Vagina (tissue), 2 donors: ENCODE results near the gene LRTM1. TPM values are rescaled to one million over a fixed set of nuclear protein-coding genes. Genes with fewer than 3 reads are reported as not detected.

Experiments used
- DNase-seq, 2 donors: peaks; one replicate each; pipeline ENCODE4 v3.0.0-alpha.2; 2017; ENCODE audit errors: extremely low spot score in 2 of 2
- H3K27ac ChIP-seq: fragments of 200-600 bp; sonication (generic); one replicate; pipeline ENCODE4 v1.5.1; 2019
- H3K27me3 ChIP-seq: fragments of 200-600 bp; sonication (generic); one replicate; pipeline ENCODE4 v1.5.1; 2019
- H3K36me3 ChIP-seq, 2 donors: fragments of 200-600 bp; sonication (generic); one replicate each; pipeline ENCODE4 v1.5.1; 2017 to 2019
- H3K4me1 ChIP-seq: fragments of 200-600 bp; sonication (generic); one replicate; pipeline ENCODE4 v1.5.1; 2019
- H3K4me3 ChIP-seq, 2 donors: fragments of 200-600 bp; sonication (generic); 1 replicate in 1 of 2; 2 replicates in 1 of 2; pipeline ENCODE4 v1.5.1; 2016 to 2019
- H3K9me3 ChIP-seq: fragments of 200-600 bp; sonication (generic); one replicate; pipeline ENCODE4 v1.5.1; 2019
- CTCF ChIP-seq, 3 experiments: fragments of 450-650 bp in 2 of 3; fragments of 200-600 bp in 1 of 3; sonication (generic) in 1 of 3; IDR thresholded peaks; one replicate each; pipeline ENCODE4 v1.5.1; 2017 to 2019; ENCODE audit warnings: antibody characterized with exemption in 3 of 3, mild to moderate bottlenecking in 2 of 3, moderate library complexity in 2 of 3
- POLR2A ChIP-seq, 2 donors: fragments of 450-650 bp; IDR thresholded peaks; one replicate each; pipeline ENCODE4 v1.6.1; 2017; ENCODE audit warnings: antibody characterized with exemption in 2 of 2, mild to moderate bottlenecking in 2 of 2, moderate library complexity in 2 of 2
- POLR2AphosphoS5 ChIP-seq, 2 donors: sonication (generic); formaldehyde crosslinking; IDR thresholded peaks; one replicate each; pipeline ENCODE4 v1.9.0; 2017; ENCODE audit warnings: antibody characterized with exemption in 2 of 2, mild to moderate bottlenecking in 2 of 2, low read depth in 1 of 2; ENCODE audit not compliant: insufficient read depth in 1 of 2
- intact Hi-C: fragments of 100-400 bp; cut with DNase I; formaldehyde crosslinking; loops from one replicate; pipeline ENCODE4 v1.15.1; 2023
- total RNA-seq: library from RNA; depleted of rRNA; stranded (reverse); fragments of >200 nt; gene quantifications from one replicate; pipeline ENCODE4 v1.2.3, GENCODE V29; 2016

The LRTM1 gene
- total RNA-seq, 1 donor from 2014 or later, result not detected

DNA sequence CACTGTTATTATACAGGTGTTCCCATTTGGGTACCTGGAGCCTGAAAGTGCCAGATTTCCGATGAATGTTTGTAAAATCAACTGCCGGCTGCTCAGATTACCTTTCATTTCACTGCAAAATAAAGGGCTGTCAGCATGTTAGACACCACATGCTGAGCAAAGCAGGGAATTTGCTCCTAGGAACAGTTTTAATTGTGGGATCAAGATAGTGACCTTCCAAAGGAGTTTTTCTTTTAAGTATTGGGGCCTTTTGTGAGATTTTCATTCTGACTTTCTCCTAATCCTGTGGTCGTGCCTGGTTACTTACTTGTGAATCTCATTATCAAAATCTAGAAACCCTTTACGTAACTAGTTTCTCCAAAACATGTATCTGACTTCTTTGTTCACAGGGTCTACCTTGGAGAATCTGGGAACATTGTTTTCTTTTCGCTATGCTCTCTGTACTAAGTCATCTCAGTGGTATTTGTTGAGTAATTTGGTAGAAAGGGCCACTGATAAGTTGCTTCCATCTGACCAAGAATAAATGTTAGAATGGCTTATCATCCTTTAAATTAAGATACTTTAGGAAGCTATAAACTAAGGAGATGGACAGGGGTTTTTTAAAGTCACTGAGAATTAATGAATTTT lies 40.8 kb upstream of the LRTM1 start:
- intact Hi-C loops, result no loop called here
- H3K27ac ChIP-seq, result no peak overlapping the region
- no peak for DNase-seq

DNA sequence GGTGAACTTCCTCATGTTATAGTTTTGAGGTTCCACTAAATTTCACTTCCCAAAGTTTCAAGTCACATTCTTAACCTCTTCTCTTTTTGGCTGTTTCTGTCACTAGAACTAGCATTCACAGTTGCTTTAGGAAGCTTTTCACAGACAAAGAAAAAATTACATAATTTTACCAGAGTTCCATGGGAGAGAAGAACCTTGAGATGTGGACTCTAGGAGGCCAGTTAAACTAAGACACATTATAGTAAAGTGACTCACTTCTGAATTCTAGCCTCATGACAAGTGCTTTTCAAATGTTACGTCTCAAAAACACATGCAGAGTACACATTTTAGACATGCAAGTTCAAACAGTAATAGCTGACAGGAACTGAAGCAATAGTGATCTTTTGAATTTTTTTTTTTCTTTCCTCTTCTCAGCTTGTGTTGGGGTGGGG lies 39.9 kb upstream of the LRTM1 start:
- Histone ChIP-seq H3K27ac (no peak overlapping the region), H3K36me3 (no peaks in the 10 kb centered on the region), H3K4me1 (no peaks in the 10 kb centered on the region), H3K9me3 (no peaks in the 10 kb centered on the region), H3K27me3 (no peaks in the 10 kb centered on the region), H3K4me3 (no peak overlapping the region)
- TF ChIP-seq POLR2A (IDR thresholded peaks at IDR 0.05), result no peak
- TF ChIP-seq POLR2AphosphoS5 (IDR thresholded peaks at IDR 0.05; ENCODE audit: insufficient read depth in 1 of 2, low read depth in 1 of 2), result no peak
- no peak for TF ChIP-seq CTCF (IDR thresholded peaks at IDR 0.05)
- DNase-seq, result no peak
- intact Hi-C loops, result no loop called here

More for the DNA sequence above, 40.8 kb upstream of the LRTM1 start:
- no peaks in the 10 kb centered on the region for H3K27me3 ChIP-seq
- H3K36me3 ChIP-seq, result no peaks in the 10 kb centered on the region
- H3K4me1 ChIP-seq, result no peaks in the 10 kb centered on the region
- H3K4me3 ChIP-seq, result no peak overlapping the region
- no peak for TF ChIP-seq POLR2A (IDR thresholded peaks at IDR 0.05)
- TF ChIP-seq CTCF (IDR thresholded peaks at IDR 0.05), result no peak
- no peak for TF ChIP-seq POLR2AphosphoS5 (IDR thresholded peaks at IDR 0.05; ENCODE audit: insufficient read depth in 1 of 2, low read depth in 1 of 2)
- no peaks in the 10 kb centered on the region for H3K9me3 ChIP-seq

DNA sequence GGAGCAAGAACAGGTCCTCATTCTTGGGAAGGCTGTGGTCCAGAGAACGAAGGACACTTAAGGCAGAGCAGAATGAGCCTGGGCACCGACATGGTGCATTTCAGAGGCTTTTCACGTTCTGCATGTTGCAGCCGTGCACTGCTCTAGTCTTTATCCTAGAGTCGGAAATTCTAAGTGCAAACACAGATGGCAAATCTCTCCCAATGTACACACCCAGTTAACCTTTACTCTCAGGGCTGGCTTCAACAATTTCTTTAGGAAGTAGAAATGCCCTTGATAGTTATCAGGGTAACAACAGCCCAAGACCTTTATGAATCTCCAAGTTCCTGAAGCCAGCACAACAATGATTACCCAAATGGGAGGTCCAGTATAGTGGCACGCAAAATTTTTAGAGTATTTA lies 39.1 kb upstream of the LRTM1 start:
- TF ChIP-seq POLR2AphosphoS5 (IDR thresholded peaks at IDR 0.05; ENCODE audit: insufficient read depth in 1 of 2, low read depth in 1 of 2) (no peak), CTCF (IDR thresholded peaks at IDR 0.05) (no peak), POLR2A (IDR thresholded peaks at IDR 0.05) (no peak)
- Histone ChIP-seq H3K9me3 (no peaks in the 10 kb centered on the region), H3K27me3 (no peaks in the 10 kb centered on the region), H3K27ac (no peak overlapping the region), H3K4me3 (no peak overlapping the region), H3K36me3 (no peaks in the 10 kb centered on the region), H3K4me1 (no peaks in the 10 kb centered on the region)
- DNase-seq, result no peak
- intact Hi-C loops, result no loop called here

DNA sequence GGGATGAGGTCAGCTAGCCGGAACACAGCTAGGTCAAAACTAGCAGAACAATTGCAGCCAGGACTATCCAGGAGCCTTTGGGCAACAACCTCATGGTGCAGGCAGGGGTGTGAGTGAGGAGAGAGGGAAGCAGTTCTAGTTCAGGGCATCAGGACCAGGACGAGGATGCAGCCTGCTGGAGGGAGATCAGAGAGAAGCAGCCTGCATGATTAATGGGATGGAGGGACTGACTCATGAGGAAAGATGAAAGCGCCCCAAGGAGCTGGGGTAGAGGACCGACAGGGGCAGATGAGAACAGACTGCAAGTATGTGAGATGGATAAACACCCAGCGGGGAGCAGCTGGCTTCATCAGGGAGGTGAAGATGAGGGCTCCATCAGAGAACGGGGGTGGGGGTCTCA lies 37.9 kb upstream of the LRTM1 start:
- Histone ChIP-seq H3K27me3 (no peaks in the 10 kb centered on the region), H3K36me3 (no peaks in the 10 kb centered on the region), H3K4me3 (no peak overlapping the region), H3K9me3 (no peaks in the 10 kb centered on the region), H3K4me1 (no peaks in the 10 kb centered on the region), H3K27ac (no peak overlapping the region)
- no peak for TF ChIP-seq POLR2AphosphoS5 (IDR thresholded peaks at IDR 0.05; ENCODE audit: insufficient read depth in 1 of 2, low read depth in 1 of 2)
- no peak for TF ChIP-seq CTCF (IDR thresholded peaks at IDR 0.05)
- no peak for TF ChIP-seq POLR2A (IDR thresholded peaks at IDR 0.05)
- DNase-seq, result no peak
- intact Hi-C loops, result no loop called here

GRCh38 chr3:54964081-54964480 lies 36.2 kb upstream of the LRTM1 start:
- intact Hi-C loops, result no loop called here

More at GRCh38 chr3:54964081-54964480, 36.2 kb upstream of the LRTM1 start:
- no peaks in the 10 kb centered on the region for H3K36me3 ChIP-seq
- H3K9me3 ChIP-seq, result no peaks in the 10 kb centered on the region
- no peak overlapping the region for H3K27ac ChIP-seq
- TF ChIP-seq POLR2AphosphoS5 (IDR thresholded peaks at IDR 0.05; ENCODE audit: insufficient read depth in 1 of 2, low read depth in 1 of 2) (no peak), CTCF (IDR thresholded peaks at IDR 0.05) (no peak), POLR2A (IDR thresholded peaks at IDR 0.05) (no peak)
- H3K4me1 ChIP-seq, result no peaks in the 10 kb centered on the region
- H3K27me3 ChIP-seq, result no peaks in the 10 kb centered on the region
- DNase-seq, result no peak
- no peak overlapping the region for H3K4me3 ChIP-seq
